ENCODE data around the gene TEX51.

TEX51 gene

DNA sequence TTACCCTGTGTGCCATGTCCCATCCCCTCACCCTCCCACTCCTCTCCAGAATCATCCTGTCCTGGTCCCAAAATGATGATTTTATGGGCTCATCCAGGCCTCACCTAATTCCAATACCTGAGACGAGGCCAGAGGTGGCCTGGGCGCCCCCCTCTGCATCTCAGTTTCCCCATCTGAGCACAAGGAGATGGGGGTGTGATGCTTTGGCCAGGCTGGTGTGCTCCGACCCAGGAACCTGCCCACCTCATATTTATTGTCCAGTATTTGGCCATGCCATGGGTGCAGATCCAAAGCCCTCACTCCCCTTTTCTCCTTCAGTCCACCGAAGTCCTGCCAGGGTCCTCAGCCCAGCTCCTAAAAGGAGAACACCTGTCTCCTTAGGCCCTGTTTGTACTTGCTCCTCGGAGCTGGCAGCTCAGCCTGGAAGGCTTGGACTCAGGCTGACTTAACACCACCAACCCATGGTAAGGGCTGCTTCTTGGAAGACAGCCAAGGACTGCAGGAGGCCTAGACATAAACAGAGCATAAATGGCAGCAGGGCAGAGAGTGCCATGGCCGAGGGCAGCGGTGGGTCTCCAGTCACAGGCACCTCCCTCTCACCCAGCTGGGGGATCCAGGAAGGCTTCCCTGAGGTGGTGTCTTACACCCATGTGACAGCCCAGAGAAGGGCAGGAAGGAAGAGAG is 3.6 kb downstream of the TEX51 start:
- no peaks in the 10 kb centered on the region for H3K27me3 ChIP-seq
- no peaks in the 10 kb centered on the region for H3K4me1 ChIP-seq
- TF ChIP-seq, protein P1, sequence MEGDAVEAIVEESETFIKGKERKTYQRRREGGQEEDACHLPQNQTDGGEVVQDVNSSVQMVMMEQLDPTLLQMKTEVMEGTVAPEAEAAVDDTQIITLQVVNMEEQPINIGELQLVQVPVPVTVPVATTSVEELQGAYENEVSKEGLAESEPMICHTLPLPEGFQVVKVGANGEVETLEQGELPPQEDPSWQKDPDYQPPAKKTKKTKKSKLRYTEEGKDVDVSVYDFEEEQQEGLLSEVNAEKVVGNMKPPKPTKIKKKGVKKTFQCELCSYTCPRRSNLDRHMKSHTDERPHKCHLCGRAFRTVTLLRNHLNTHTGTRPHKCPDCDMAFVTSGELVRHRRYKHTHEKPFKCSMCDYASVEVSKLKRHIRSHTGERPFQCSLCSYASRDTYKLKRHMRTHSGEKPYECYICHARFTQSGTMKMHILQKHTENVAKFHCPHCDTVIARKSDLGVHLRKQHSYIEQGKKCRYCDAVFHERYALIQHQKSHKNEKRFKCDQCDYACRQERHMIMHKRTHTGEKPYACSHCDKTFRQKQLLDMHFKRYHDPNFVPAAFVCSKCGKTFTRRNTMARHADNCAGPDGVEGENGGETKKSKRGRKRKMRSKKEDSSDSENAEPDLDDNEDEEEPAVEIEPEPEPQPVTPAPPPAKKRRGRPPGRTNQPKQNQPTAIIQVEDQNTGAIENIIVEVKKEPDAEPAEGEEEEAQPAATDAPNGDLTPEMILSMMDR (IDR thresholded peaks at IDR 0.05; ENCODE audit: low read depth, low read length) = no peak
- H3K4me3 ChIP-seq (ENCODE audit: low read depth, low read length) = no peak overlapping the region
- H3K9me3 ChIP-seq = no peaks in the 10 kb centered on the region
- no peaks in the 10 kb centered on the region for H3K36me3 ChIP-seq
- DNase-seq = no peak

DNA sequence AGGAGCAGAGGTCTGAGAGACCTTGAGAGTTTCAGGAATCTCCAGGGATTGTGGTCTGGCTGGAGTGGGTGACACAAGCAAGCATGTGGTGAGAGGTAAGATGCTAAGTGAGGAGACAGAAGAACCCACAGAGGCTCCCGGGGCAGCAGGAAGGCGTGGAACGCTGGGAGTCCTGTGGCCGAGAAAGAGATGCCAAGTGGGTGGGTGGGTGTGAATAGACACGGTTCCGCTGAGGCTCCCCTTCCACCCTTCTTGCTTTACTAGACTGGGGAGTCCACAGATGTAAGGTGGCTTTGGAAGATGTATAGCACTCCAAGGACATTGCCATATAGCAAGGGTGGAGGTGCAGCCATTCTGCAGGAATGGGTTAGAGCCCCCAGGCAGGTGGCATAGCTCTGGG is 4.2 kb downstream of the TEX51 start:
- Histone ChIP-seq H3K4me3 (ENCODE audit: low read depth, low read length) (no peak overlapping the region), H3K4me1 (no peaks in the 10 kb centered on the region), H3K9me3 (no peaks in the 10 kb centered on the region), H3K27me3 (no peaks in the 10 kb centered on the region), H3K36me3 (no peaks in the 10 kb centered on the region)
- TF ChIP-seq, protein P1 (IDR thresholded peaks at IDR 0.05; ENCODE audit: low read depth, low read length) = no peak
- no peak for DNase-seq

DNA sequence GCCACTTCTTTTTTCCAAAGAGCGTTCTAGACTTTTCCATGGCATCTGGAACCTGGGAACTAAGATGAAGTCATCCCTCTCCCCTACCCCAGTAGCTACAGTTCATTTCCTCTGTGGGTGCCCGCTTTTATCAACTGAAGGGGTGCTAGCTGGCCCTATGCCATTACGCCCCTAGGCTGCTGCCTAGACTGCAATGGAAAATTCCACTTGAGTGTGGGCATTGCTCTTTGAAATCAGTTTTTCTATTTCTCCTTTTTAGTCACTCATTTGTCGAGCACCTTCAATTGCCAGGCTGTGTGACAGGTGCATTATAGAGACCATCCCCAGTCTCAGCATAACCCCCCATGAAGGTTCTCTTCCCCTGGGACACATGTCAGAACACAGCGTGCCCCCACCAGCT is 7.3 kb downstream of the TEX51 start:
- no peaks in the 10 kb centered on the region for H3K36me3 ChIP-seq
- DNase-seq = no peak
- no peaks in the 10 kb centered on the region for H3K27me3 ChIP-seq
- H3K9me3 ChIP-seq = no peaks in the 10 kb centered on the region
- H3K4me3 ChIP-seq (ENCODE audit: low read depth, low read length) = no peak overlapping the region
- no peaks in the 10 kb centered on the region for H3K4me1 ChIP-seq
- TF ChIP-seq, protein P1 (IDR thresholded peaks at IDR 0.05; ENCODE audit: low read depth, low read length) = no peak

DNA sequence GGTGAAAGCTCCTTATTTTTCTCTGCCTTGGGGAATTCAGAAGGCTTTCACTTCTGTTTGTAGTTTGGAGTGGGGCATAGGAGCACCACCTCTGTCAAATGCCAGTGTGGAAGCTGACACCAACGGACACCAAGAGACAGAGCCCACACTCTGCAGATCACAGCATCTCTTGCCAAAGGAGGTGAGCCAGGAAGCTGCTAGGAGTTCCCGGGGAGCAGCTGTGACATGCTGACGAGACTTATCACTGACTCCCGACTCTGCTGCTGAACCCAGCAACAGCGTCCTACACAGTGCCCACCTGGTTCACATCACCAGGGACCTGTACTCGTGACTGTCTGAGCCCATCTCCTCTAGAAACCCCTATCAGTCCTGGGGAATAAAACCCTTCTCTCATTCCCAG is 8.1 kb downstream of the TEX51 start:
- no peak for DNase-seq
- Histone ChIP-seq H3K27me3 (no peaks in the 10 kb centered on the region), H3K36me3 (no peaks in the 10 kb centered on the region), H3K4me3 (ENCODE audit: low read depth, low read length) (no peak overlapping the region), H3K4me1 (no peaks in the 10 kb centered on the region), H3K9me3 (no peaks in the 10 kb centered on the region)
- TF ChIP-seq, protein P1 (IDR thresholded peaks at IDR 0.05; ENCODE audit: low read depth, low read length) = no peak

DNA sequence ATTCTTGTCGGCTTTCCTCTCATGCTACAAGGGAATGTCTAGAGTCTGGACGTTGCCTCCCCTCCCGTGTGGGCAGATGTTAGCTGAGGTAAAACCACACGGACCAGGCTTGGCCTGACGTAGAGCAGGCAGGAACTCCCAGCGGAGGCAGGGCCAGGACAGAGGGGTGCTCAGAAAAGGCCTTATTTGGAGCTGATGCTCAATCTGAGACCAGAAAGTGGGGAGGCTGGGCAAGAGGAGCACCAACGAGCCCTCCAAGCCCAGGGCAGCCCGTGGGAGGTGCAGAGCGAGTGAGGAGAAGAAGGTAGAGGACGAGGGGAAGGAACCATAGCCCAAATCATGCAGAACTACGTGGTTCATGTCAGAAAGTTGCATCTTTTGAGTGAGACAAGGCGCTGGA is 9.0 kb downstream of the TEX51 start:
- TF ChIP-seq, protein P1 (IDR thresholded peaks at IDR 0.05; ENCODE audit: low read depth, low read length) = no peak
- Histone ChIP-seq H3K4me3 (ENCODE audit: low read depth, low read length) (no peak overlapping the region), H3K27me3 (no peaks in the 10 kb centered on the region), H3K9me3 (no peaks in the 10 kb centered on the region), H3K36me3 (no peaks in the 10 kb centered on the region), H3K4me1 (no peaks in the 10 kb centered on the region)
- DNase-seq = no peak

DNA sequence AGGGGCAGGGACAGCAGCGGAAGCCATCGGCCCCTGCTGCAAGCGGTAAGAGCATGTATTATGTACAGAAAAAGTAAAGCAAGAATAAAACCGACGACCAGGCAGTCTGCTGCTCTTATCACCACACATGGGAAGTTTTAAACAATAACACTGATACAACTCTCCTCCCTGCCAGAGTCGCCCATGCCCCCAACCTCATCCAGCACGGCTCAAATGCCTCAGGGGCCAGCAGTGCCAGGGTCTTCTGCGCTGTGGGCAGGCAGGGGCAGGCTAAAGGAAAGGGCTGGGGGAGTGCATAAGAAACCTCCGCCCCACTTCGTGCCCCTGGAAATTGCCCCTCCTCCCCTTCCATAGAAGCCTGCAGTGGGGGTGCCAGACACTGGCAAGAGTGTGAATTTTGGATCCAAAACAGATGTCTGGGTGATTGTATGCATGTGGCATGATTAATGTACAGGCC is 10.1 kb downstream of the TEX51 start:
- H3K36me3 ChIP-seq = no peaks in the 10 kb centered on the region
- TF ChIP-seq, protein P1 (IDR thresholded peaks at IDR 0.05; ENCODE audit: low read depth, low read length) = no peak
- no peaks in the 10 kb centered on the region for H3K4me1 ChIP-seq
- no peaks in the 10 kb centered on the region for H3K27me3 ChIP-seq
- no peak overlapping the region for H3K4me3 ChIP-seq (ENCODE audit: low read depth, low read length)
- H3K9me3 ChIP-seq = no peaks in the 10 kb centered on the region
- no peak for DNase-seq

Measured in BE2C (cell line).